ENCODE measurements around the gene RRAD.

Gene RRAD

DNA sequence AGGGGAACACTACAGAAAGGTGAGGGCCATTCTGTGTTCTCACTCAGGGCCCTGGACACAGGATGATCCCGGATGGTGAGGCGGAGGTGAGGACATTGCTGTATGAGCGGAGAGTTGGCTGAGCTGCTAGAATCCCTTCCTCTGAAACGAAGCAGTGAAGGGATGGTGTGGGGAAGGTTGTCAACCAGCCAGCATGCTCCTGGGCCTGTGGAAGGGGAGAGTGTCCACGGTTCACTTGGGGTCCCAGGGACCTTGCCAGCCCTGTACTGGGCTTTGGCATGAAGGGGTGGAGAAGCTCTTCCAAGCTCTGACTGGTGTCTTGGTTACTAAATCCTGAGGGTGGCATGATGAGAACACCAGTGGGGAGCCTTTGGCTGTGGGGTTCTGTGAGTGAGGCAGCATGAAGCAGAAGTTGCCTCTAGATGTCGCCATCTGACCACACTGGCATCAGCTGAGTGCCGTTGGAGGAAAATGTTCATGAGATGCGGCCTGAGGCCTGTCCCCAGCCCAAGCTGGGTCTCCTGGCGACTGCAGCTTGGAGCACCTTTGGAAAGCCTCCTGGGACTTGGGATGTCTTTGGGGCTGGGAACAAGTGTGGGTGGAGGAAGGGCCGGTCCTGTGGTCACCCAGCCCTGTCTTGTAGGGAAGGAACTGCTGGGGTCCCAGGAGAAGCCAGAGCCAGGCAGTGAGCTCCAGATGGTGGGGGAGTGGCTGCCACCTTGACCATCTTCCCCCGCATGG lies 30.2 kb downstream of the RRAD start:
- DNase-seq (ENCODE audit: low spot score in 2 of 2) = peak; percentile 44 to 73
- peak; percentile 90 for ATAC-seq
- Mint-ChIP-seq H3K36me3 (peaks cover 44% of the 10 kb centered on the region), H3K4me3 (no peak overlapping the region), H3K4me1 (peaks cover 22% of the 10 kb centered on the region), H3K9me3 (no peaks in the 10 kb centered on the region), H3K27ac (peak overlapping the region; percentile 89)

DNA sequence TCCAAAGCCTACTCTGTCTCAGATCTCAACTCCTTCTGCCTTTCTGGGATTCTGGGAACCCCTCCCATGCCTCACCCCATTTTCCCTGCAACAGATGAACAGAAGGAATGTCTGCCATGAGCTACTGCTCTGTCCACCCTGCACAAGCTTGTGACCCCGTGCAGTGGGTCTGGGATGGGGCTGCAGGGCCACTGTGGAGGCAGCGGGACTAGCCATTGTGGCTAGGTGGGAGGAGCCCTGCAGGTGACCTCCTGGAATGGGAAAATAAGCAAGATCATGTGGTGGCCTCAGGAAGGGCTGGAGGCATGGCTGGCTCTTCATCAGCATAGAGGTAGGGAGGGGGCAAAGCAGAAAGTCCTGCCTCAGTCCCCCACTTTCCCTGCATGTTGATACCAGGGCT lies 31.3 kb downstream of the RRAD start:
- Mint-ChIP-seq H3K4me1 (peaks cover 22% of the 10 kb centered on the region), H3K36me3 (peaks cover 55% of the 10 kb centered on the region), H3K27ac (peak overlapping the region; percentile 89), H3K9me3 (no peaks in the 10 kb centered on the region), H3K4me3 (no peak overlapping the region)
- DNase-seq (ENCODE audit: low spot score in 2 of 2) (no peak), ATAC-seq (no peak)

DNA sequence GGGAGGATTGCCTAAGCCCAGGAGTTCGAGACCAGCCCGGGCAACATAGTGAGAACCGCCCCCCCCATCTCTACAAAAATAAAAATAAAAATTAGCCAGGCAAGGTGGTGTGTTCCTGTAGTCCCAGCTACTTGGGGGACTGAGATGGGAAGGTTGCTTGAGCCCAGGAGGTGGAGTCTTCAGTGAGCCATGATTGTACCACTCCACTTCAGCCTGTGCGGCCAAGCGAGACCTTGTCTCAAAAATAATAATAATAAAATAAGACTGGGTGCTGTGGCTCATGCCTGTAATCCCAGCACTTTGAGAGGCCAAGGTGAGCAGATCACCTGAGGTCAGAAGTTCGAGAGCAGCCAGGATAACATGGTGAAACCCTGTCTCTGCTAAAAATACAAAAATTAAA lies 33.5 kb downstream of the RRAD start:
- Mint-ChIP-seq H3K4me3 (no peak overlapping the region), H3K27ac (no peak overlapping the region), H3K36me3 (peaks cover 78% of the 10 kb centered on the region), H3K4me1 (peaks cover 42% of the 10 kb centered on the region), H3K9me3 (no peaks in the 10 kb centered on the region)
- ATAC-seq = no peak
- no peak for DNase-seq (ENCODE audit: low spot score in 2 of 2)

DNA sequence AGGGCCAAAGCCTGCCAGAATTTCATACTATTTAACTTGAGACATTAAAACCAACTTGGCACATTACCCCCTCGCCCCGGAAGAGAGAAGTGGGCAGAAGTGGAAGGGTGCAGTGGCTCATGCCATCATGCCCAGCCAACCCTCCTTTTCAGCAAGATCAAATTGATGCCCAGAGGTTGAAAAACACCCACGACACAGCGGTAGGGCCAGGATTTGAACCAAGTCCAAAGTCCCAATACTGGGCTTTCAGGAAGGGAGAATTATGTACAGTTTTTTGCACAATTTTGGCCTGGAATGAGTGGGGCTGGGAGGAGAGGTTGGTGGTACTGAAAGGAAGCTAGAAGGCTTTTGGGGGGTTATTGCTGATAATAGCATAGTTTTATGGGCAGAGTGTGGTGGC lies 34.0 kb downstream of the RRAD start:
- H3K4me1 Mint-ChIP-seq = peaks cover 46% of the 10 kb centered on the region
- DNase-seq (ENCODE audit: low spot score in 2 of 2) (no peak), ATAC-seq (no peak)
- H3K9me3 Mint-ChIP-seq = no peaks in the 10 kb centered on the region
- no peak overlapping the region for H3K4me3 Mint-ChIP-seq
- H3K27ac Mint-ChIP-seq = no peak overlapping the region
- peaks cover 82% of the 10 kb centered on the region for H3K36me3 Mint-ChIP-seq

DNA sequence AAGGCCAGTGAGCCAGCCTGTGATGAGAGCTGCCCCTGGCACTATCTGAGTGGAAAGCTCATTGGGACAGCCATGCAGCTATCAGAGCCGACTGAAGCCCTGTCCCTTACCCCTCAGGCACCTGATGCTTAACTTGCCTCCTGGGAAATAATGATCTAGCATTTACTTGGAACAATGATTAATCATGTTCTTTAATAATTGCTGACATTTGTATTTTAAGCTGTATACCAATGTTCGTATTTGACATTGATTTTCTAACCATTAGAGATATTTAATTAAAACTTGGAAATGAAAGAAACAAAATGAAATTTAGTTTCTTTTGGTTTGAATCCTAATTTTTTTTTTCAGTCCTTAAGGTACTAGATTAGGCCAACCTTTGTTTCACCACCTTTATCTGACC lies 34.5 kb downstream of the RRAD start:
- H3K4me1 Mint-ChIP-seq = peaks cover 46% of the 10 kb centered on the region
- no peak overlapping the region for H3K27ac Mint-ChIP-seq
- no peaks in the 10 kb centered on the region for H3K9me3 Mint-ChIP-seq
- ATAC-seq = no peak
- H3K36me3 Mint-ChIP-seq = peaks cover 85% of the 10 kb centered on the region
- DNase-seq (ENCODE audit: low spot score in 2 of 2) = no peak
- no peak overlapping the region for H3K4me3 Mint-ChIP-seq

DNA sequence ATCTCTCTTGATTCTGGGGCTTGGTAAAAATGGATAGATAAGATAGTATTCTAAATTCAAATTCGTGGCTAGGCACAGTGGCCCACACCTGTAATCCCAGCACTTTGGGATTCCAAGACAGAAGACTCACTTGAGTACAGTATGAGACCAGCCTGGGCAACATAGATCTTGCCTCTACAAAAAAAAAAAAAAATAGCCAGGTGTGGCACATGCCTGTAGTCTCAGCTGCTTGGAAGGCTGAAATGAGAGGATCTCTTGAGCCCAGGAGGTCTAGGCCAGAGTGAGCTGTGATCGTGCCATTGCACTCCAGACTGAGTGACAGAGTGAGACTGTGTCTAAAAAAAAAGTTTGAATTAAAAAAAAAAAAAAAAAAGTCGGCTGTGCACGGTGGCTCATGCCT lies 35.7 kb downstream of the RRAD start:
- Mint-ChIP-seq H3K9me3 (no peaks in the 10 kb centered on the region), H3K36me3 (peaks cover 88% of the 10 kb centered on the region), H3K4me1 (peaks cover 46% of the 10 kb centered on the region), H3K27ac (peak overlapping the region; percentile 71), H3K4me3 (no peak overlapping the region)
- ATAC-seq = no peak
- no peak for DNase-seq (ENCODE audit: low spot score in 2 of 2)

DNA sequence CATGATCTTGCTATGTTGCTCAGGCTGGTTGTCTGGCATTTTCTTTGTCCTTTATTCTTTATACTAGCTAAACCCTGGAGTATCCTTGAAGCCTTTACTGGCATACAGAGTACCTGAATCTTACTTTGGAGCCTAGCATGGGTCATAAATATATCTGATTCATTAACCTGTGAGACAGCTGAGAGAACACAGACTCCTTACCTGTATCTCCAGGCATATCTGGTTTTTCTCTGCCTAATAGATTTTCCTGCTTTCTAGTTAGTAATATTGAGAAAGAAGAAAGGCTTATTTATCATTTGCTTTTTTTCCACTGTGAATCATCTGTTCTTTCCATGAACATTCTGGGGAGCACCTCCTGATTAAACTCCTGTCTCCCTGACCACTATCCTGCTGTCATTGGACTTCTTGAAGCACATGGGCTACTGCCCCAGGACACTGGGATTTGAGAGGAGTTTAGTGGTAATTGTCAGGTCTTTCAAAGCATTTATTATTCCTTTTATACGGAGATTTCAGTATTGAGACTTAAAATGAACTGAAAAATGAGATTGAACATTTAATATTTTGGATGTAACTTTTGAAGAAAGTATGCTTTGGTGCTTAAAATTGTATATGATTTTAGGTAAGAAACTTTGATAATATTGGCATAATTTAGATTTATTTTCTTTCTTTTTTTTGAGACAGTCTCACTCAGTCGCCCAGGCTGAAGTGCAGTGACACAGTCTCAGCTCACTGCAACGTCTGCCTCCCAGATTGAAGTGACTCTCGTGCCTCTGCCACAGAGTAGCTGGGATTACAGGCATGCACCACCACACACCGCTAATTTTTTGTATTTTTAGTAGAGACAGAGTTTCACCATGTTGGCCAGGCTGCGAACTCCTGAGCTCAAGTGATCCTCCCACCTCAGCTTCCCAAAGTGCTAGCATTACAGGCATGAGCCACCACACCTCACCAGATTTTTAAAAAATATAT lies 36.4 kb downstream of the RRAD start:
- H3K4me1 Mint-ChIP-seq = peaks cover 44% of the 10 kb centered on the region
- no peak for ATAC-seq
- H3K27ac Mint-ChIP-seq = peak overlapping the region; percentile 71
- DNase-seq (ENCODE audit: low spot score in 2 of 2) = no peak
- no peak overlapping the region for H3K4me3 Mint-ChIP-seq
- peaks cover 89% of the 10 kb centered on the region for H3K36me3 Mint-ChIP-seq
- H3K9me3 Mint-ChIP-seq = no peaks in the 10 kb centered on the region

DNA sequence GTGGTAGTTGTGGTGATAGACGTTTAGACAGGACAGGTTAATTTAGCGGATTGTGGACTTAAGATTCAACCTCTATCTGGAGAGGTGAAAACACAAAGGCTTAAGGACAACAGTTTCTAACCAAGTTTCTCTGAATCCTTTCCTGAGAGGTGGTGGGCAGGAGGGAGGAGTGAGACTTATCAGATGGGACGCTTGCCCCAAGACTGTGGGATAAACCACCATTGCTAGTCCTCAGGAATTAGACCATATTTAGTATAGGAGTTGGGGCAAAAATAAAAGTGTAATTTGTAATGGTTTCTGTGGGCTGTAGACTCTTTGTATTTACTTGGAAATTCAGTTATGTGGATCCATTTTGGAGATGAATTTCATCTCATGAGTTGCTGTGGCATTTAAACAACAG lies 38.4 kb downstream of the RRAD start:
- Mint-ChIP-seq H3K27ac (no peak overlapping the region), H3K4me3 (no peak overlapping the region), H3K36me3 (peaks cover 98% of the 10 kb centered on the region), H3K9me3 (no peaks in the 10 kb centered on the region), H3K4me1 (peaks cover 44% of the 10 kb centered on the region)
- no peak for DNase-seq (ENCODE audit: low spot score in 2 of 2)
- ATAC-seq = no peak

DNA sequence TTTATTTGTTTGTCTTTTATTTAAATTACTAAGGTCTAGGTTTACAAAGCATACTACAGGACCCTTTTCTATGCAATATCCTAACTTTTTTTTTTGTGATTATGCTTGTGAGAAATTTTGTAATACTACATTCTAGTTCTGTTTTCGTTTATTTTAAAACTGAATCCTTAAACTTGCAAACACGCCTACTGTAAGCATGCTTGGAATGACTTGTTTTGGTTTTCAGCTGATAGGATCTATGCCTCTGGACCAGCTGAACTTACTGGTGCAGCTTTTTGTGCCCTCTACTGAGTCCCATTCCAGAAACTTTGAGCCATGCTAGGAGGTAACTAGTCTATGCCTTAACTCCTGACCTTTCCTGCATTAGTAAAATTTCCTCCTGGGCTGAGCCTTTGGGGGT lies 39.0 kb downstream of the RRAD start:
- Mint-ChIP-seq H3K4me1 (peaks cover 44% of the 10 kb centered on the region), H3K36me3 (peaks cover 94% of the 10 kb centered on the region), H3K4me3 (no peak overlapping the region), H3K27ac (no peak overlapping the region), H3K9me3 (no peaks in the 10 kb centered on the region)
- ATAC-seq (no peak), DNase-seq (ENCODE audit: low spot score in 2 of 2) (no peak)

DNA sequence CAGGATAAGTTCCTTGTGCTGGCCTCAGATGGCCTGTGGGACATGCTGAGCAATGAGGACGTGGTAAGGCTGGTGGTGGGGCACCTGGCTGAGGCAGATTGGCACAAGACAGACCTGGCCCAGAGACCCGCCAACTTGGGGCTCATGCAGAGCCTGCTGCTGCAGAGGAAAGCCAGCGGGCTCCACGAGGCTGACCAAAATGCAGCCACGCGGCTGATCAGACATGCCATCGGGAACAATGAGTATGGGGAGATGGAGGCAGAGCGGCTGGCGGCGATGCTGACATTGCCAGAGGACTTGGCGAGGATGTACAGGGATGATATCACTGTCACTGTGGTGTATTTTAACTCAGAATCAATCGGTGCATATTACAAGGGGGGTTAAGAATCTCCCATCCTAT lies 39.8 kb downstream of the RRAD start:
- Mint-ChIP-seq H3K36me3 (peaks cover 87% of the 10 kb centered on the region), H3K27ac (no peak overlapping the region), H3K9me3 (no peaks in the 10 kb centered on the region), H3K4me1 (peaks cover 44% of the 10 kb centered on the region), H3K4me3 (no peak overlapping the region)
- ATAC-seq = no peak
- DNase-seq (ENCODE audit: low spot score in 2 of 2) = no peak

DNA sequence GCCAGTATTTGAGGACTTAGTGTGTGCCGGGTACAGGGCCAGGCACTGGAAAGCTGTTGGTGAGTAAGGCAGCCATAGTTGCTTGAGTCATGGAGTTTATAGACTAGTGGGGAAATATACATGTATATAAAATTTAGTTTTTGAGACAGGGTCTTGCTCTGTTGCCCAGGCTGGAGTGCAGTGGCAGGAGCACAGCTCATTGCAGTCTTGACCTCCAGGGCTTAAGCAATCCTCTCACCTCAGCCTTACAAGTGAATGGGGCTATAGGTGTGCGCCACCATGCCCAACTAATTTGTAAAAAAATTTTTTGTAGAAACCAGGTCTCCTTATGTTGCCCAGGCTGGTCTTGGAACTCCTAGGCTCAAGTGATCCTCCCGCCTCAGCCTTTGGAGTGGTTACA lies 42.6 kb downstream of the RRAD start:
- no peak for DNase-seq (ENCODE audit: low spot score in 2 of 2)
- Mint-ChIP-seq H3K36me3 (peaks cover 75% of the 10 kb centered on the region), H3K9me3 (no peaks in the 10 kb centered on the region), H3K27ac (no peak overlapping the region), H3K4me1 (peaks cover 54% of the 10 kb centered on the region), H3K4me3 (peak overlapping the region; percentile 97)
- no peak for ATAC-seq

DNA sequence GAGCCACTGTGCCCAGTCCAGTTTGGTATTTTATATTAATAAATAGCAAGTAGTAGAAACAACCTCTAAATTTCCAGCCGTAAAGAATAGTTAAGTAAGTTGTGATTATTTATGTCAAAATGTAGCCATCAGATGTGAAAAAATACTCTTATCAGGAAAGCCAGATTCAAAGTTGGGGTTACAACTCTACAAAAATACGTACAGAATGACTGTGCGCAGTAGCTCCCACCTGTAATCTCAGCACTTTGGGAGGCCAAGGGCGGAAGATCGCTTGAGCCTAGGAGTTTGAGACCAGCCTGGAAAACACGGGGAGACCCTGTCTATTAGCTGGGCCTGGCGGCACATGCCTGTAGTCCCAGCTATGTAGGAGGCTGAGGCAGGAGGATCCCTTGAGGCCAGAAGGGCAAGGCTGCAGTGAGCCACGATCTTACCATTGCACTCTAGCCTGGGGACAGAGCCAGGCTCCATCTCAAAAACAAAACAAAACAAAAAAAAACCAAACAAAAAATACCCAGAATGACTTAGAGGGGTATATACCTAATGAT lies 43.3 kb downstream of the RRAD start:
- Mint-ChIP-seq H3K36me3 (peaks cover 69% of the 10 kb centered on the region), H3K9me3 (no peaks in the 10 kb centered on the region), H3K27ac (no peak overlapping the region), H3K4me1 (peaks cover 50% of the 10 kb centered on the region), H3K4me3 (peak overlapping the region; percentile 97)
- ATAC-seq (no peak), DNase-seq (ENCODE audit: low spot score in 2 of 2) (no peak)

DNA sequence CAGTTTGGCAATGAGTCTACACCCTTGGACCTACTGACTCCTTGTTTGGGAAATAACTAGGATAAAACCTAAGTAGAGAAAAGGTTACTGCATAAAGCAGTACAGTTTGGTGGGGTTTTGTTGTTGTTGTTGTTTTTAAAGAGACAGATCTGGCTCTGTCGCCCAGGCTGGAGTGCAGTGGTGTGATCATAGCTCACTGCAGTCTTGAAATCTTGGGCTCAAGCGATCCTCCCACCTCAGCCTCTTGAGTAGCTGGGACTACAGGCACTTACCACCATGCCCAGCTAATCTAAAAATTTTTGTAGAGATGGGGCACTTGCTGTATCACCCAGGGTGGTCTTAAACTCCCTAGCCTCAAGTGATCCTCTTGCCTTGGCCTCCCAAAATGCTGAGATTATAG lies 43.8 kb downstream of the RRAD start:
- DNase-seq (ENCODE audit: low spot score in 2 of 2) = no peak
- no peak for ATAC-seq
- Mint-ChIP-seq H3K27ac (no peak overlapping the region), H3K36me3 (peaks cover 64% of the 10 kb centered on the region), H3K4me3 (peak overlapping the region; percentile 97), H3K9me3 (no peaks in the 10 kb centered on the region), H3K4me1 (peaks cover 45% of the 10 kb centered on the region)

DNA sequence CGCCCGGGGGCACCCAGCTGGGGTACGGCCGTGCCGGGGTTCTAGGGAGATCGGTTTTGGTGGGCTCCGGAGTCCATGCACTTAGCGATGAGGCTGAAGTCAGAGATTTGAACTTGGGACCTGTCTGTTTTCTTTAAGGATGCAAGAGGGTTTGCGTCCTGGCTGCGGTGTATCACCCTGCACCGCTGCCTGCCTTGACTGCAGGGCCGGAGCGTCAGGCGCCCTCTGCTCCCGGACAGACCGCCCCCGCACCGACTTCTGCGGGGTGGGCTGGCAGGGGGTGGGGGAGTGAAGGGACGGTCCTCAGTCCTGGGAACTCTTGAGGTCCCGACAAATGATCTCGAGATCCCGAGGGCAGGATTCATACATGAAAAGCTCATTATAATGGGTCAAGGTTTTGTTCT lies 44.3 kb downstream of the RRAD start:
- H3K4me1 Mint-ChIP-seq = peaks cover 46% of the 10 kb centered on the region
- ATAC-seq (peak; percentile 1), DNase-seq (ENCODE audit: low spot score in 2 of 2) (no peak)
- peaks cover 3% of the 10 kb centered on the region for H3K9me3 Mint-ChIP-seq
- H3K4me3 Mint-ChIP-seq = peak overlapping the region; percentile 97
- H3K36me3 Mint-ChIP-seq = peaks cover 64% of the 10 kb centered on the region
- H3K27ac Mint-ChIP-seq = peak overlapping the region; percentile 91

DNA sequence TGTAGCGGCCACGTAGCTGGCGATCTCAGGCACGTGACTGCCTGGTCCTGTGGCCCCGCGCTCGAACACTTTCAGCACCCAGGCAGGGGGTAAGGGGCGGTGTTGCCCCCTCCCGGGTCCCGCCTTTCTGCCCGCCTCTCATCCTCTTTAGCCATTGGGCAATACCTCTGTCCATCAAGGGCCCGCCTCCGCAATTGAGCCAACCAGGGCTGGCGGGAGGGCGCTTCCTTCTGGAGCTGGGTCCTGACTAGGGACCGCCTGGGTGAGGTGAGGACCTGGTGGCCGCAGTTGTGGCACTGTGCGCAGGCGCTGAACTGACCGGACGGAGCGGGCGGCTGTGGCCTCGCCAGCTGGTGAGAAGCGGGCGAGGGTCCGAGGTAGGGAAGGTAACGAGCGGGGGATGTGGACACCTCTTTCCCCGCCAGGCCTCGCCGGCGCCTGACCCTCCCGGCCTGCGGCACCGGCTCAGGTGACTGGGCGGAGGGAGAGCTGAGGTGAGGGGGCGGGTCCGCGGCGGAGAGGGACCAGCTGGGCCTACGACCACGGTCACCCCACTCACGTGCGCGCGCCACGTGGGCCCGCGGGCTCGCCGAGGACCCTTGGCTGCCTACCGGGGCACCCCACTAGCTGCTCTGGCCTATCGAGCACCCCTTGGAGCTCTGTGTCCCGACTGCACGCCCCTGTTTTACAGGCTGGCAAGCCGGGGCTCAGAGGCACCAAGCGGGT lies 44.9 kb downstream of the RRAD start, which contains the start of gene PDP2:
TSS of gene PDP2 (plus strand) at position 228 of the 726 bp plus-strand sequence. CDS start 3,770 bp downstream, outside the sequence.
- Mint-ChIP-seq H3K4me1 (peaks cover 46% of the 10 kb centered on the region), H3K27ac (peak within 1 kb of the TSS; percentile 91), H3K4me3 (peak within 1 kb of the TSS; percentile 97), H3K9me3 (peaks cover 4% of the 10 kb centered on the region), H3K36me3 (peaks cover 61% of the 10 kb centered on the region)
- ATAC-seq (peak; percentile 92), DNase-seq (ENCODE audit: low spot score in 2 of 2) (peak; percentile 85 to 97)
